ENCODE data around the gene NAV2.
A peak's percentile ranks its signal among the peaks of the same experiment; 100 is the strongest.

Gene NAV2

DNA sequence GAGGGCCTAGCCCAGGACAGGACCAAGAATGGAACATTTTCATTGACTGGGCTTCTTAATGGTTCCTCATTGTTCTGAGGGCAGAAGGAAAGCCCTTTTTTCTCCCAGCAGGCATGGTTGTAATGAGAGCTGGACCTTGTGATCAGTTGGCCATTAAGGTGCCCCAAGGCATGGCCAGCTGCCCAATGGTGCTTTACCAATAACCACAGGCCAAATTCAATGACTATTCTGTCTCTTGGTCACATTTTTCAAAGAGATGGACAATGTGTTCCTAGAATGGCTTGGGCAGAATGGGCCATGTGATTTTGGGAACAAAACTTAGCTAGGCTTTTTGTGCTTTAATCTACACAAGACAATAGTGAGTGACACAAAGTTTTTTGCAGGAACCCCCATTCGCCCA, 7.3 kb downstream of the NAV2 start:
- no peak for DNase-seq

- no peak for DNase-seq
These were observed 8.5 kb downstream of the NAV2 start for GRCh38 chr11:19721176-19721575.

GRCh38 chr11:19722702-19723101, 10.1 kb downstream of the NAV2 start:
- DNase-seq: no peak

DNA sequence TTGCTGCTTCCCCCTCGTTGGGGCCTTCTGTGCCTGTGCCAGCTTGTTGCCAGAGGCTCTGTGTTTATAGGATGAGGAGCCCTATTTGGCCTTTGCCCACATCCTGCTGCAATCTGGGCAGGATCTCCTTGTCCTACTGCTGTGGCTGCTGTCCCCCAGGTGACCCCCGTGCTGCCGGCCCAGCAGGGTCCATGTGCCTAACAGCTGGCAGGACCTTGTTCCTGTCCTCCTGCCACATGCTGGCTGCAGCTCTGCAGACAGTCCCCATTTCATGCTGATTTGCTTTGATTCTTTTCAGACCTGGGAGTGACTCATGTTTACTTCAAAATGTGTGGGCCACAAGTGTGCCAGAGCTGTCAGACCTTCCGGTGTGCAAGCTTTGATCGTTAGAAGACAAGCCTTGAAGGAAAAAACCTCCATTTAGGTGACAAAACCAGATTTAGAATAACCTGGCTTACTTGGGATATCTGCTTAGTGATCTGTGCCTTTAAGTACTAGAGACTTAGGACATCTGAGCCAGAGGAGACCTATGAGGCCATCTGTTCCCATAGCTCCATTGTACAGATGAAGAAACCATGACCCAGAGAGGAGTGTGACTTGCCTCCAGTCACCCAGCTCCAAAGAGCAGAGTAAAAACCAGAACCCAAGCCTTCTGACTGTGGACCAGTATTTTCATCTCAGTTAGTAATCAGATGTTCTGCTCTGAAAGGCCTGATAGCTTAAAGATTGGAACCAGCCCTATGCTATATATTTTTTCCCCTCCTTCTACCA, 11.1 kb downstream of the NAV2 start:
- peak; percentile 79 for DNase-seq

DNA sequence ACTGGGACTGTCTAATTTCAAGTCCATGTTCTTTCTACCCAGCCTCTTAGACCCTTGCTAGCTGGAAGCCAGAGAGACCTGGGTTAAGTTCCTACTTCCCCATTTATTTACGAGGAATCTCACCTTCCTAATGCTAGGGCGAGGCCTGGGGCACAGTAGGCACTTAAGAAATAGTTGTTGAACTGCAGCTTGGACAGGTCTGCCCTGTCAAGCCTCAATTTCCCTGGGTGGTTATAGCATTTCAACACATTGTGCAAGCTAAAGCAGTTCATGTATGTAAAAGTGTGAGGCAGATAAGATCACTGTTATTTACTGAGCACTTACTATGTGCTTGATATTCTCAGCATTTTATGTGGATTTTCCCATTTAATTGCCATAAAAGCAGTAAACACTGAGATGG, 12.1 kb downstream of the NAV2 start:
- DNase-seq: no peak

DNA sequence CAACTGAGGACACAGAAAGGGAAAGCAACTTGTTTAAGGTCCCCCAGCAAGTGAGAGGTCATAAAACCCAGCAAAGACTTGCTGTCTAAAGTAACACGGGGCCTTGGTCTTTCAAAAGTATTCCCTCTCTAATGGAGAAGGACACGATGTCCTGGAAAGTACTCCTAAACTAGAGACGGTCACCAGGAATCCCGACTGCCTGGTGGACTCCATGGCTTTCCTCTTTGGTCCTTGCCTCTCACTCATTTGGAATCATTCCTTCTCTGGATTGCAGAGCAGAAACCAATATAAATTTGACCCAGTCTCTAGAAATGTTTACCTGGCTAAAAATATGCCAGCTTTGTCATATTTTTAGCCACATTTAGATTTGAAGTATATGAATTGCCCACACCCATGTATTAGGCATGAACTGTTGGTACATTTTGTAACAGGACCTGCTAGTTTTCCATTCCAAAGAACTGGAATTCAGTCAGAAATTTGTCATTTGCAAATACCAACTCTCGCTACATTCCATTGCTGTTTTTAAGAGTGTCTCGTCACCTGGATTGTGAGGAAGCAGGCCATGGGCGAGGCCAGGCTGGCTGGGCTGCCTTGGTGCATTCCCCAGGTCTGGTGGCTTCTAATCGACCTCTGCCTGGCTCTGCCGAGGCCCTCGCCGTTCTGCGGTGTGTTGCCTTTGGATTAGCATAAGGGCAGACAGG, 12.9 kb downstream of the NAV2 start:
- no peak for DNase-seq

DNA sequence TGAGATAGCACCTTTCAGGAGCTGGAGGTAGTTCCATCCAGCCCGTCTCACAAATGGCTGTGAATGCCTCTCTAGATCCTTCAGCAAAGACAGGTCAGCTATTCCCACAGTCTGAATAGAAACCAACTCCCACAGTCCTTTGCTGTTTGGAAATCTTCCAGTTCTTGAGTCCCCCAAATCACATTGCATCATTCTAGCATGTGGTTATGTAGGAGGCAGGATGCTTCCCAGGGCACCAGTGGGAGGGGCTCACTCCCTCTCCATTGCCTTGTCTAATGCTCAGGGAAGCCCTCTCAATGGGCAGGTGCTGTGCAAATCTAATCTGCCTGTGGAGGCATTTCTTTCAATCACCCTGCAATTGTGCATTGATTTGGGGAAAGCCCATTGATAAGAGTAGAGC, 14.6 kb downstream of the NAV2 start:
- no peak for DNase-seq

DNA sequence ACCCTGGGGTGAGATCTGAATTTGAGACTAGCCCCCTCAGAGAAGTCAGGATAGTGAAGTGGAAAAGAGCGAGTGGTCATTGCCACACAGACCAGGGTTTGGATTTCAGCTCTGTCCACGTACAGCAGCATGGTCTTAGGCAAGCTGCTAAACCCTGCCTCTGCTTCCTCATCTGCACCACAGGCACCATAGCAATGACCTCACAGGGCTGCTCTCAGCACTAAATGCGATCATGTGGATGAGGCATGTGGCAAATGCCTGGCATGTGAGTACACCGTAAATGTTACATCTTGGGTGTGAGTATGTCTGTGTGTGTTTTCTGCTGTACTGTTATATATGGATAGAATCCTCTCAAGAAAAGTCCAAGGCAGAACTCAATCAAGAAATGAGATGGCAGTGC, 15.8 kb downstream of the NAV2 start:
- peak; percentile 17 for DNase-seq

- DNase-seq: peak; percentile 79
These were observed 16.5 kb downstream of the NAV2 start for GRCh38 chr11:19729141-19729540.

DNA sequence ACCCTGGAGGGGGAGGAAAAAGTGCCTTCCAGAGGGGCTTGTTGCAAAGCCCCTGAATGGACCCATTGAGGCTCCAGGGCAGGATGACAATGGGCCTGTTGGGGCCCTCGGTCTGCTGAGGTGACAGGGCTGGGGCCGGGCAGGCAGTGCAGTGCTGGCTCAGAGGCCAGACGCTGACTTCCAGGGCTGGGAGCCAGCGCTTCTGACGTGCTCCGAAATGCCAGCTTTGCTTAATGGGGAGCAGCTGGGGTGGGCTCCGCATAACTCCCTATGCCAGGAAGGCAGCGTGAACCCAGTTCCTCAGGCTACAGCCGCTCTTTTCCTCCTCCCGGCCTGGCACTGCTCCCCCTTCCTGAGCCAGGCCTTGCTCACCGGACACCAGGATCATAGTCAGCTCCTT, 17.7 kb downstream of the NAV2 start:
- peak; percentile 88 for DNase-seq

DNA sequence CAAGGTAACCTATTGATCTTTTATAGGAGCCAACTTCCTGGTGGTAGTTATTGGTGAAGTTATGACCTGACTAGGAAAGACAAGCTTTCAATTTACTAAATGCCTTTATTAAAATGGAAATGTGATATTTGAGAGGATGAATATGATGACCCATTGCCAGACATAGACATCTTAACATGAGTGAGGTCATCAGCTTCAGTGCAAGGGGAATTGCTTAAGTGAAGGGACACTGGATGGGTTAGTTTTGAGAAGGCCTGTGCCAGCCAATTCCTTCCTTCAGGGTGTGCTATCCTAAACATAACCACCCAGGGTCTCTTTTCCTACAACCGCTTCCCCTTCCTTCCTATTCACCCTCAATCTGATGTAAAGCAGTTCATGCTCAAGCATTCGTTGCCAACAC, 21.5 kb downstream of the NAV2 start:
- DNase-seq: no peak

DNA sequence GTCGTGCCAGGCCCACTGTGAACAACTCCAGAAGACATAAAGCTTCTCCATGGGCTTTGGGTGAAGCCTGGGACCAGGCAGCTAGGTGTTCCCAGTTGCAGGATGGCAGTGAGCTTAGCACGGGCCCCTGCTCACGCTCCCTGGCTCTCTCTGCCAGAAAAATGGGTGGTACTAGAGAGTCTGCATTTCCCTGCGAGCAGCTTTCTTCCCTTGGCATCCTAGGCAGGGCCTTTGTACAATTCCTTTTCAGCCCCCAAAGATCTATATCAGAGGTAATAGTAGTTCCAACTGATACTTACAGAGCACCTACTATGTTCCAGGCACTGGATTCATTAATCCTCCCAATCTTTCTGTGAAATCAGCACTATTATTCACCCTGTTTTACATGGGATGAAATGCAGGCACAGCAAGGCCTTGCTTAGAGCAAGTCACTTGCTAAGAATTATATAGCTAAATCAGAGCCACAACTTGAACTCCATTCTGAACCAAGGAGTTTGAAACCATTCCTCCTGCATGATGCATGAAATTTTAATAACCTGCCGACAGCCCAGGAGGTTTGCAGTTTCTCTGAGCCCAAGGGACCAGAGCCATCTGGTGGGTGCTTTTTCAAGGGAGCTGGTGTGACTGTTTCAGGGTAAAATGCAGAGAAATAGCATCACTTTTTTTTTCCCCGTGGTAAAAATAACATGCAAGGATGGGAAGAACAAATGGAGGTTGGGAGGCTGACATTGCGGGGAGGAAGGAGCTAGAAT, 22.7 kb downstream of the NAV2 start:
- DNase-seq: peak; percentile 27

- DNase-seq: no peak
These were observed 23.4 kb downstream of the NAV2 start for GRCh38 chr11:19735909-19736498.

DNA sequence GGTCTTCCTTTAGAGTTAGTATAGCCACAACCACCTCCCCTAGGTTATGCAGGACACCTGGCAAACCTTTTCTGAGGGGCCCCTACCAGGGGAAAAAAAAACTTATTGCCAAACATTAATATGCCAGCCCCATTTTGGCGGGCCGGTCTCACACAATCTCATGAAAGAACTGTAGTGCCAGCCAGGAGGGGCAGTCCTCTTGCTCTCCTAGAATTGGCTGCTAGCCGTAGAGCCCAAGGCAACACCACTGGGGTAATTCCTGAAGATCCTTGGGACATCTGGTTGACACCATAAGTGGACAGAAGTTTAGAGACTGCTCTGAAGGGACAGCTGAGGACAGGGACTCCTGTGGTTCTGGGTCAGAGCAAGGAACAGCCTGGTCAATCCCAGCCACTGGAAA, 24.2 kb downstream of the NAV2 start:
- no peak for DNase-seq

- DNase-seq: no peak
These were observed 24.9 kb downstream of the NAV2 start for GRCh38 chr11:19737575-19737974.

DNA sequence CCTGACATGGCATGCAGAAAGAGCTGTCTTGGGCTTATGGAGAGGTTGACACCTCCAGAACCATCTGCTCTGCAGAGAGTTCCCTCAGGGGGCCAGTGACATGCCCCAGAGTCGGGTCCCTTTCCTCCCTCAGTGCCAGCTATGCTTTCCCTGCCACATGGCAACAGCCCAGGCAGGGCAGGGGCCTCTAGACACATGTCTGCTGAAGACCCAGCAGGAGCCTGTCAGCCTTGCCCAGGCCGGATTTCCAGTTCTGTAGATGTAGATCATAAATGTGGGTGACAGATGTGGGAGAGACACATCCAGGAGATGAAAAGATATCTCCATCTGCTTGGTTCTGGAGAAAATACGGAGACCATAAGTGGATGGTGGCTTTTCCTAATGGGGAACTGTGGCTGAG, 25.5 kb downstream of the NAV2 start:
- DNase-seq: peak; percentile 95

- no peak for DNase-seq
These were observed 27.2 kb downstream of the NAV2 start for GRCh38 chr11:19739872-19740271.

DNA sequence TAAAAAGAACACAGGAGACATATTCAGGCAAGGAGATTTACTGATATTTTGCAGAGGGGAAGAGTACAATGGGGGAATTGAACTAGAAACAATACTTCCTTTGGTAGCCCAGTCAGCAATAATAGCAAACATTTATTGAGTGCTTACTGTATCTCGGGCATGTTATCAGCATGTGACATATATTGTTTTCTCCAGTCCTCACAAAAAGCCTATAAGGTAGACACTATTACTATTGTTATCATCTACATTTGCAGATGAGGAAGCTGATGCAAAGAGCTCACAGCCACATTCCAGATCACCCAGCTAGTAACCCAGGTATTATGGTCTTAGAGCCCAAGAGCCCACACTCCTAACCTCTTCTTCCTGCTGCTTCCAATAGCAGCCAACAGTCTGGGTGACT, 27.9 kb downstream of the NAV2 start:
- no peak for DNase-seq

DNA sequence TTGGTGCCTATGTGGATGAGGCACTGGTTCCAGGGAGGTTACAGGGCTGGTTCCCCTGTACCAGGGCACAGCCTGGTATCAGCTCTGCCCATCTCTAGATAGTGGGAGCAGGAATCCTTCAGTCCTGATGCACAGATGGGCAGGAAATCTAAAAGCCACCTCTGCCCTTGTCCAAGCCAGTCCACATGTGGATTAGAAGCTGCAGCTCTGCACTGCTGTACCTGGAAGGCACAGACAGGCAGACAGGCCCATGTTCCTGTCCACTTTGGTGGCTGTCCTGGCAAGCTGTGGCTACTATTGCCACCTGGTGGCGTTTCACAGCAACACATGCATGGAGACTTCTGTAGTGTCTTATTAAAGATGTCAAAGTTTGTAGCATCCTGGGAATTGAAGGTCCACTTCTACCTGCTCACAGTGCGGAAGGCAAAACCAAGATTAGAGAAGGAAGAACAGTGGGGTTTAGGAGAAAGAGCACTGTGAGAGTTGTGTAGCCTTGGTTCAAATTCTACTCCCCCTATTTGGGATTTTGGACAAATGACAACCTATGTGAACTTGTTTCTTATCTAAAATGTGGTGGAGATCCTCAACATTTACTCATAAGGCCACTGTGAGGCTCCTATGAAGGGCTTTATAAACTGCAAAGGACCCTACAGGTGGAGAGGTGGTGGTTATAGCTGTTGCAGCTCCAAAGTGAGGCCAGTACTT, 30.1 kb downstream of the NAV2 start:
- DNase-seq: peak; percentile 53

GRCh38 chr11:19743622-19744021, 31.0 kb downstream of the NAV2 start:
- DNase-seq: no peak

DNA sequence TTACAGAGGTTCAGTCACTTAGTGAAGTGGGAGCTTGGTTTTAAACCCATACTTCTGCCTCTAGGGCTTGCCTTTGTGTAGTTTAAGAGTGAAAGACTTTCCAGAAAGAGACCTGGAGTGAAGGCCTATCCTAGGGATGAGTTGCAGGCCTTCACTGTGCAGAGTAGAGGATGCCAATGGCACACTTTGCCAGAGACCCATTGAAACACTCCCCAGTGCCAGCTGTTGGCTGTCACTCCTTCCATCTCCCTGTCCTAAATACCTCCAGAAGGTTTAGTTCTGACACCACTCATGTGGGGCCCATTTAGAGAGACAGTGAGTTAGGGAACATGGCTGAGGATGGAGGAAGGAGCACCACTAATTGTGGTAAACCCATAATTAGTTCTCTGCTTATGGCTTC, 31.5 kb downstream of the NAV2 start:
- DNase-seq: no peak

DNA sequence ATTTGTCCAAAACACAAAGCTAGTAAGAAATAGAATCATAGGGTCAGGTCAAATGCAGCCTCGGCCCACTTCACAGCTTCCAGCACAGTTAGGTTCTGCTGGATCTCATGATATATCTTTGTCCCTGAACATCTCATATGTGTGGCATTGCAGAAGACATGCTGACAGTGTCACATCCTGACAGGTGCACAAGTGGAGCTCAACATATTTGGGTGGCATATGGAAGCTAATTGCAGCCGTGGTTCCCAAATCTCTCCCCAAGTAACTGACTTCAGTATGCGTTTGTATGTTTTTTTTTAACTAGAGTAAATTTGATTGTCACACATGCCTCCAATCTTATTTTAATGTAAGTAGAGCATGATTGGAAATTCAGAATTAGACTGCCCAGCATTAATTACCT, 33.4 kb downstream of the NAV2 start:
- DNase-seq: no peak

- no peak for DNase-seq
These were observed 35.0 kb downstream of the NAV2 start for GRCh38 chr11:19747634-19748033.
